Measurements from ENCODE around the gene MET. TPM values are rescaled to one million over a fixed set of nuclear protein-coding genes. Genes with fewer than 3 reads are reported as not detected.

The MET gene
- total and polyA plus RNA-seq, 2 donors (not counting 3 experiments of a cell fraction or from before 2014, with no cell fraction given) = 21.1 to 44.5 TPM

DNA sequence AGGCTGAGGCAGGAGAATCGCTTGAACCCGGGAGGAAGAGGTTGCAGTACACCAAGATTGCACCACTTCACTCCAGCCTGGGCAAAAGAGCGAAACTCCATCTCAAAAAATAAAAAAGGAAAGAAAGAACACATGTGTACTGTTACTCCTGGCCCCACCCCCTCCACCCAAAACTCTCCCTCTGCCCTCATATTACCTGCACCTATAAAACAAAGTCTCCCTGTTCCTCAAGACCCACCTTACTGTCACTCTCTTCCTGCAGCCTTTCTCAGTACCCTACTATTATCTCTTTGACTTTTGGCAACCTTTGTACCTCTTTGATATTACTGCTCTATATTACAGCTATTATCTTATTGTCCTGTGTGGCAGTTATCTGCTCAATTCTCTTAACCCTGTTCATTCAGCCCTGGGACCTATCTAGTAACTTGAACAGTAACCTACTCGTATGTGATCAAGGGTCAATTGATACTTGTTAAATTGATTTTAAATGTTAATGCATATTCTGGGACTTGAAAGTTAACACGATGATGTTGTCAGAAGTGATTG is 121.9 kb downstream of the MET start:
- POLR2A ChIA-PET = no interaction called here
- DNase-seq (ENCODE audit: low read depth, low spot score) (no peak), FAIRE-seq (no peak)
- Histone ChIP-seq H3K27me3 (ENCODE audit: control insufficient read depth in 2 of 2, insufficient read depth in 2 of 2, low read length in 2 of 2) (no peaks in the 10 kb centered on the region), H3K79me2 (ENCODE audit: control insufficient read depth, insufficient read depth, low read length) (no peaks in the 10 kb centered on the region), H3K9me3 (replicated peaks; ENCODE audit: control insufficient read depth, insufficient read depth, low read length) (no peaks in the 10 kb centered on the region), H2AFZ (ENCODE audit: low read depth, low read length) (no peak overlapping the region), H3K9ac (replicated peaks; ENCODE audit: extremely low read depth, insufficient read depth, low read length) (no peak overlapping the region), H3K9me1 (replicated peaks; ENCODE audit: control insufficient read depth, extremely low read depth, insufficient read depth, low read length) (no peaks in the 10 kb centered on the region), H3K4me3 (replicated peaks in 1 of 3; ENCODE audit: insufficient read depth in 1 of 3, low read depth in 1 of 3, low read length in 3 of 3) (no peak overlapping the region), H3K36me3 (ENCODE audit: control insufficient read depth in 2 of 2, extremely low read depth in 1 of 2, insufficient read depth in 2 of 2, low read length in 2 of 2) (peaks cover 0 to 2% of the 10 kb centered on the region in 2 experiments), H3K4me2 (ENCODE audit: insufficient read depth, low read length) (no peak overlapping the region), H3K27ac (ENCODE audit: insufficient read depth, low read depth, low read length) (no peak overlapping the region), H3K4me1 (ENCODE audit: control insufficient read depth, extremely low read depth, insufficient read depth, low read length) (peaks cover 7% of the 10 kb centered on the region), H4K20me1 (replicated peaks; ENCODE audit: control insufficient read depth, extremely low read depth, insufficient read depth, low read length) (no peaks in the 10 kb centered on the region)
- no TSS peak for BruUV-seq (replicated peaks)
- intact Hi-C loops (cut with micrococcal nuclease) = no loop called here
- no peak for TF ChIP-seq FOS (IDR thresholded peaks at IDR 0.05; ENCODE audit: borderline replicate concordance, insufficient read depth, low read length)
- TF ChIP-seq POLR2A (IDR thresholded peaks at IDR 0.05; ENCODE audit: low read depth, low read length) = no peak
- TF ChIP-seq, protein P1, sequence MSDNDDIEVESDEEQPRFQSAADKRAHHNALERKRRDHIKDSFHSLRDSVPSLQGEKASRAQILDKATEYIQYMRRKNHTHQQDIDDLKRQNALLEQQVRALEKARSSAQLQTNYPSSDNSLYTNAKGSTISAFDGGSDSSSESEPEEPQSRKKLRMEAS (IDR thresholded peaks at IDR 0.05; ENCODE audit: insufficient read depth, insufficient read length) = no peak
- TF ChIP-seq JUN (IDR thresholded peaks at IDR 0.05; ENCODE audit: borderline replicate concordance, insufficient read depth, insufficient read length, low read depth) = no peak
- TF ChIP-seq MYC (IDR thresholded peaks at IDR 0.05; ENCODE audit: low read depth, low read length) = no peak
- no peak for TF ChIP-seq GATA2 (IDR thresholded peaks at IDR 0.05; ENCODE audit: insufficient read depth, insufficient read length, low read depth, low read length)
- TF ChIP-seq POLR2AphosphoS5 (IDR thresholded peaks at IDR 0.05; ENCODE audit: insufficient read depth, low read depth, low read length) = no peak
- TF ChIP-seq, protein P2, sequence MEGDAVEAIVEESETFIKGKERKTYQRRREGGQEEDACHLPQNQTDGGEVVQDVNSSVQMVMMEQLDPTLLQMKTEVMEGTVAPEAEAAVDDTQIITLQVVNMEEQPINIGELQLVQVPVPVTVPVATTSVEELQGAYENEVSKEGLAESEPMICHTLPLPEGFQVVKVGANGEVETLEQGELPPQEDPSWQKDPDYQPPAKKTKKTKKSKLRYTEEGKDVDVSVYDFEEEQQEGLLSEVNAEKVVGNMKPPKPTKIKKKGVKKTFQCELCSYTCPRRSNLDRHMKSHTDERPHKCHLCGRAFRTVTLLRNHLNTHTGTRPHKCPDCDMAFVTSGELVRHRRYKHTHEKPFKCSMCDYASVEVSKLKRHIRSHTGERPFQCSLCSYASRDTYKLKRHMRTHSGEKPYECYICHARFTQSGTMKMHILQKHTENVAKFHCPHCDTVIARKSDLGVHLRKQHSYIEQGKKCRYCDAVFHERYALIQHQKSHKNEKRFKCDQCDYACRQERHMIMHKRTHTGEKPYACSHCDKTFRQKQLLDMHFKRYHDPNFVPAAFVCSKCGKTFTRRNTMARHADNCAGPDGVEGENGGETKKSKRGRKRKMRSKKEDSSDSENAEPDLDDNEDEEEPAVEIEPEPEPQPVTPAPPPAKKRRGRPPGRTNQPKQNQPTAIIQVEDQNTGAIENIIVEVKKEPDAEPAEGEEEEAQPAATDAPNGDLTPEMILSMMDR (IDR thresholded peaks at IDR 0.05; ENCODE audit: extremely low read depth in 1 of 2, insufficient read depth in 1 of 2, low read depth in 1 of 2, low read length in 2 of 2) = no peak
- TF ChIP-seq EZH2 (IDR thresholded peaks at IDR 0.05; ENCODE audit: borderline replicate concordance, low read depth, low read length, severe bottlenecking) = no peak
- dilution Hi-C loops (cut with MboI; ENCODE audit: extremely low pct_ligation_motif_present, low sequenced_read_pairs) = no loop called here
- CTCF ChIA-PET = no interaction called here

All from endothelial cell of umbilical vein (primary cell).